PFSK-1 (cell line): ENCODE data around the gene RARA.

Experiments
- FOXP2 ChIP-seq: optimal IDR thresholded peaks from 2 replicates; pipeline ENCODE3; 2011; ENCODE audit warnings: borderline replicate concordance, control low read depth, inconsistent platforms; ENCODE audit not compliant: insufficient read depth; ENCODE audit errors: extremely low read length, extremely low read depth
- POLR2AphosphoS5 ChIP-seq: IDR thresholded peaks from 2 replicates; pipeline ENCODE4 v1.6.1; 2012; ENCODE audit warnings: low read depth, mild to moderate bottlenecking, control low read depth, low read length, moderate library complexity
- REST ChIP-seq, 2 experiments: IDR thresholded peaks; 2 replicates each; pipeline versions ENCODE4 v1.6.1 to v1.8.0; 2011 to 2012; ENCODE audit warnings: low read depth in 2 of 2, low read length in 2 of 2, control low read depth in 1 of 2, inconsistent platforms in 1 of 2, mild to moderate bottlenecking in 1 of 2, moderate library complexity in 1 of 2; ENCODE audit not compliant: insufficient read depth in 1 of 2
- SIN3A ChIP-seq: IDR thresholded peaks from 2 replicates; pipeline ENCODE4 v1.6.1; 2012; ENCODE audit warnings: mild to moderate bottlenecking, low read length, moderate library complexity, borderline replicate concordance; ENCODE audit not compliant: insufficient read depth
- TAF1 ChIP-seq: IDR thresholded peaks from 2 replicates; pipeline ENCODE4 v1.6.1; 2012; ENCODE audit warnings: low read length, control low read depth, borderline replicate concordance; ENCODE audit not compliant: insufficient read depth

RARA gene

GRCh38 chr17:40298726-40299125 lies 10.3 kb upstream of the RARA start:
- TF ChIP-seq SIN3A (no peak), TAF1 (no peak), REST (IDR thresholded peaks at IDR 0.05; ENCODE audit: insufficient read depth in 1 of 2, low read depth in 2 of 2, low read length in 2 of 2) (no peak), POLR2AphosphoS5 (no peak), FOXP2 (no peak)

- TF ChIP-seq REST (IDR thresholded peaks at IDR 0.05; ENCODE audit: insufficient read depth in 1 of 2, low read depth in 2 of 2, low read length in 2 of 2) (no peak), SIN3A (no peak), POLR2AphosphoS5 (no peak), TAF1 (no peak), FOXP2 (no peak)
Observed at GRCh38 chr17:40301315-40301714, 7.7 kb upstream of the RARA start.

GRCh38 chr17:40303009-40303657 lies 5.8 kb upstream of the RARA start:
- TF ChIP-seq POLR2AphosphoS5 (0 out of 2 replicates have a peak, but pooled peaks have one; percentile 23), FOXP2 (no peak), REST (IDR thresholded peaks at IDR 0.05; ENCODE audit: insufficient read depth in 1 of 2, low read depth in 2 of 2, low read length in 2 of 2) (no peak), SIN3A (no peak)

GRCh38 chr17:40303708-40304551 lies 5.0 kb upstream of the RARA start:
- TF ChIP-seq SIN3A, result no peak
- TF ChIP-seq REST (IDR thresholded peaks at IDR 0.05; ENCODE audit: insufficient read depth in 1 of 2, low read depth in 2 of 2, low read length in 2 of 2), result no peak
- TF ChIP-seq POLR2AphosphoS5, result no peak
- no peak for TF ChIP-seq FOXP2
- no peak for TF ChIP-seq TAF1

GRCh38 chr17:40306395-40306794 lies 2.6 kb upstream of the RARA start:
- TF ChIP-seq TAF1, result no peak
- no peak for TF ChIP-seq FOXP2
- TF ChIP-seq POLR2AphosphoS5, result no peak
- no peak for TF ChIP-seq SIN3A
- no peak for TF ChIP-seq REST (IDR thresholded peaks at IDR 0.05; ENCODE audit: insufficient read depth in 1 of 2, low read depth in 2 of 2, low read length in 2 of 2)
